Measurements from ENCODE around the gene SDK2. TPM values are rescaled to one million over a fixed set of nuclear protein-coding genes. Genes with fewer than 3 reads are reported as not detected.

The SDK2 gene
- total RNA-seq, 1 donor, result under 0.01 TPM

DNA sequence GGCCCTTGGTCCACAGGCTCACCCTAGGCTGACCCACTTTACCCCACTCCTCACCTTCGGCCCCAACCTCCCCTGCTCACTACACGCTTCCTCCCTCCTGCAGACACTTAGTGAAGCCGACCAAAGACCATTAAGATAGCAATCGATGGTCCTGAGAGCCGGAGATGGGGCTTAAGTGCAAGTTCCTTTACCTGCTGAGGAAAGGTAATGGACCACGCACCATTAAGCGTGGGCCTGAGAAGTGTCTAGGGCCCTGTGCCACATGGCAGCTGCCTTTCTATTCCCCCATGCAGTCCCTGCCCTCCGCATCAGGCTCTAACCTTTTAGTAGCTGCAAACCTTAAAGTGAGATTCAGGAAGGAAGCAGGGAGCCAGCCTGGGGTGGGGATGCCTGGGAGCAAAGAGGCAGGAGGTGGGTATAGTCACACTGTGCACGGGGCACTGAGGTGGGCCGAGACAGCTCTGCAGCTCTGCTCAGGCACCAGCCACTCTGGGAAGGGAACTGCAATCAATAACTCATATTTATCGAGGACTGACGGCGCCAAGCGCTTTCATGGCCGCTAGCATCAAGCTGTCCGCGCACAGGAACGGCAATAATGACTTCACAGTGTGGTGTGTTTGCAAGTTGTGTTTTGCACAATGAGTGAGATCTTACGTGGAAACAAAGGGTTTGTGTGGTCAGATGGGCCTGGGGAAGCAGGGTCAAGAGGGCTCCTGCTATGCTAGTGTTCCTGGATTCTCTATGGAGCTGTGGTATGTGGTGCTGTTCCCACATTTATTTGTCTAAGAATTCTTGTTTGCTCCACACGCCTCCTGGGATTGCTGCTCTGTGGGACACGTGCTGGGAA lies 247.6 kb downstream of the SDK2 start:
- no peak overlapping the region for H3K4me3 ChIP-seq (ENCODE audit: low read depth, low read length)
- TF ChIP-seq, protein P1, sequence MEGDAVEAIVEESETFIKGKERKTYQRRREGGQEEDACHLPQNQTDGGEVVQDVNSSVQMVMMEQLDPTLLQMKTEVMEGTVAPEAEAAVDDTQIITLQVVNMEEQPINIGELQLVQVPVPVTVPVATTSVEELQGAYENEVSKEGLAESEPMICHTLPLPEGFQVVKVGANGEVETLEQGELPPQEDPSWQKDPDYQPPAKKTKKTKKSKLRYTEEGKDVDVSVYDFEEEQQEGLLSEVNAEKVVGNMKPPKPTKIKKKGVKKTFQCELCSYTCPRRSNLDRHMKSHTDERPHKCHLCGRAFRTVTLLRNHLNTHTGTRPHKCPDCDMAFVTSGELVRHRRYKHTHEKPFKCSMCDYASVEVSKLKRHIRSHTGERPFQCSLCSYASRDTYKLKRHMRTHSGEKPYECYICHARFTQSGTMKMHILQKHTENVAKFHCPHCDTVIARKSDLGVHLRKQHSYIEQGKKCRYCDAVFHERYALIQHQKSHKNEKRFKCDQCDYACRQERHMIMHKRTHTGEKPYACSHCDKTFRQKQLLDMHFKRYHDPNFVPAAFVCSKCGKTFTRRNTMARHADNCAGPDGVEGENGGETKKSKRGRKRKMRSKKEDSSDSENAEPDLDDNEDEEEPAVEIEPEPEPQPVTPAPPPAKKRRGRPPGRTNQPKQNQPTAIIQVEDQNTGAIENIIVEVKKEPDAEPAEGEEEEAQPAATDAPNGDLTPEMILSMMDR (IDR thresholded peaks at IDR 0.05; ENCODE audit: insufficient read depth, low read depth, low read length), result no peak
- no peak for DNase-seq (ENCODE audit: low read depth)

DNA sequence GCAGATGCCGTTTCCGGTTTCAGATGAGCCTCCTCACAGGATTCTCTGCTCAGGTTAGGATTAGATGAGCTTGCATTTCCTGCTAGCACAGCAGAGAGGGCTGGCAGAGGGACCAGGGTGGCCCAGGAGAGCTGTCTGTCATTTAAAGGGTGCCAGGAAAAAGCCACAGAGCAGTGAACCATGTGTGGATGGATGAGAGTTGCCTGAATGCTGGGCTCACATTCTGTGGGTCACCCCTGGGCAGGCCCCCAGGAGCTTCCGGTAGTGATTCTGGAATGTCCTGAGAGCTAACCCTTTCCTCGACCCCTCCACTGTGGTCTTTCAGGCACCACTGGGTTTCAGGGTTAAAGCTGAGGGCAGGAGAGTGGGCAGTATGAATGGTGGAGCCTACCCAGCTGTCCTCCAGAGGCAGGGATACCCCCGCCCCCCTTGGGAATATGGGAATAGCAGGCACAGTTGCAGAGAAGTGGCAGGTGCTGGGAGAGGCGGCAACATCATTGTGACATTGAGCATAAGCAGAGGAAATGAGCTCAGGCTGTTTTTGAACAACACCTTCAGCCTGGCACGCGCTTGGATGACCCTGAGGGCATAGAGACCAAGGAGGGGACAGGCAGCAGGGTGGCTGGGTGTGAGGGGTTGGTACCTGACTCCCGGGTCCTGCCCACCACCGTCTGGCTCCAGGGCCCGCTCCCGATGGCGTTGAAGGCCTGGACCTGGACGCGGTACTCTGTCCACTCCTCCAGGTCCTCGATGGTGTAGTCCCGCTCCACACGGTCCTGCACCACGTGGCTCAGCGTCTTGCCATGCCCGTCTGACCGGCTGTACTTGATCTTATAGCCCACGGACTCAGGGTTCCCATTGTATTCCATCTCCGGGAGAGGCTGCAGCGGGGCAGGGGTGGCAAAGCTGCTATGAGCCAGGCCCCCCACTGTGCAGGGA lies 249.5 kb downstream of the SDK2 start:
- DNase-seq (ENCODE audit: low read depth), result no peak
- TF ChIP-seq, protein P1 (IDR thresholded peaks at IDR 0.05; ENCODE audit: insufficient read depth, low read depth, low read length), result no peak

DNA sequence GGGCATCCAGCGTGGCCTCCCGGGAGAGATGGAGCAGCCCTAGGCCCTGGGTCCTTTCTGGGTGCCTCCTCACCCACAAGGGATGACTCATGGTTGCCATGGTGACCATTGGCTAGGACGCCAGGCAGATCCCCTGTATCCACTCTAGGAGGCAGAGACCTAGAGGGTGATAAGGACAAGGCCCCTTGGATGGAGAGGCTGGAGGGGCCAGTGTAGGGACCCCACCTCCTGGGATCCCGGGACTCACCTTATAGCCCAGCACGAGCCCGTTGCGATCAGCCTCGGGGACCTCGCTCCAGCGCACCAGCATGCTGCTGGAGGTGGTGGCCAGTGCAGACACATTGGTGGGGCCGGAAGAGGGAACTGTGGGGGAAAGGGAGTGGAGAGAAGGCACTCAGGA lies 250.3 kb downstream of the SDK2 start:
- no peak for DNase-seq (ENCODE audit: low read depth)
- TF ChIP-seq, protein P1 (IDR thresholded peaks at IDR 0.05; ENCODE audit: insufficient read depth, low read depth, low read length), result no peak
- no peak overlapping the region for H3K4me3 ChIP-seq (ENCODE audit: low read depth, low read length)

More for the DNA sequence above, 249.5 kb downstream of the SDK2 start:
- no peak overlapping the region for H3K4me3 ChIP-seq (ENCODE audit: low read depth, low read length)

DNA sequence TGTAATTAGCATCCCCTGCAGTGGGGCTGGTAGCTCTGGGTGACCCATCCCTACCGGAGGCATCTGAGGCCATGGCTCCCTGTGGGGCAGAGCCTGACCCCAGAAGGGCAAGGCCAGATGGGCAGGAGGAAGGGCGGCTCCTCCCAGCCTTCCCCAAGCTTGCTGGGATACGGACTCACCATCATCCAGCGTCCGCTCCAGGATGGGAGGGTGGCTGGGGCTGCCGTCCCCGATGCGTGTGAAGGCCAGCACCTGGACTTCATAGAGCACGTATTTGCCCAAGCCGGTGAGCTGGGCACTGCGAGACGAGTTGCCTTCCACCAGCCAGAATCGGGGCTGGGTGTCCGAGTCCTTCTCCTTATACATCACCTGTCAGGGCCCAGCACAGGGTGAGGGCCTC lies 250.9 kb downstream of the SDK2 start:
- H3K4me3 ChIP-seq (ENCODE audit: low read depth, low read length), result no peak overlapping the region
- TF ChIP-seq, protein P1 (IDR thresholded peaks at IDR 0.05; ENCODE audit: insufficient read depth, low read depth, low read length), result no peak
- no peak for DNase-seq (ENCODE audit: low read depth)

DNA sequence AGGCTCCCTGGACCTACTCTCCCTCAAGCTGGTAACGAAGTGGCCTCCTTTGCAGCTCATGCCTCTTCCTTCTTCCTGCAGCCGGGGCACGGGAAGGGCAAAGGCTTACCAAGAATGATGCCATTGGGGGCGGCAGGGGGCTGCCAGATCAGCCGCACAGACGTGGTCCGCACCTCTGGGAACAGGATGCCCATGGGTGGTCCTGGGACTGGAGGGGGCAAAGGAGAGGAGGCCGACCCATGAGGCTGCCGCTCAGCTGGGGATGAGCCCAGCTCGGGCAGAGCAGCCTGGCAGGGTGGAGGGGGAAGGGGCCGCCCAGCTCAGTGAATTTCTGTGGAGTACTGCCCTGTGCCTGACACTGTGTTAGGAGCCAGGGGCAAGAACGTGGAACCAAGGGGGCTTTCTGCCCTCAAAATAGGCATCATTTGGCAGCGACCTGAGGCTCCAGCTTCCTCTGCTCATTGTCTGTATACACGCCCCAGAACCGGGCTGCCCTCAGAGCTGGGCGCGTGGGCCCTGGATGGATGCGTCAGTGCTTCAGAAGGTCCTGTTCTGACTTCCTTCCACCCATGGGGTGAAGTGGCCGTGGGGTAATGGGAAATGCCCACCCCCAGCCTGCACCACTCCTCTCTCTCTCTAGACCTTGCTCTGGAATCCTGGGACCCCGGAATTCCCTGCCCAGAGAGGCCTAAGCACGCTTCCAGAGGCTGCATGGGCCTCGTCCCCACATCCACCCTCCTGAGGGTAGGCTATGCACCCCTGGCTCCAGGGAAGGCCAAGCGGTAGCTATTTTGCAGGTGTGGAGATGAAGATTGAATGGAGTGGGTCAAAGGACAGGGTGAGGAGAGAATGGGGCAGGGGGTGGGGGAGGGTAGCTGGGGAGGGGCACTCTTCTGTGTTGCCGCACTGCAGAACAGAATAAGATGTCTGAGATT lies 252.6 kb downstream of the SDK2 start:
- no peak for DNase-seq (ENCODE audit: low read depth)
- TF ChIP-seq, protein P1 (IDR thresholded peaks at IDR 0.05; ENCODE audit: insufficient read depth, low read depth, low read length), result no peak
- H3K4me3 ChIP-seq (ENCODE audit: low read depth, low read length), result no peak overlapping the region

DNA sequence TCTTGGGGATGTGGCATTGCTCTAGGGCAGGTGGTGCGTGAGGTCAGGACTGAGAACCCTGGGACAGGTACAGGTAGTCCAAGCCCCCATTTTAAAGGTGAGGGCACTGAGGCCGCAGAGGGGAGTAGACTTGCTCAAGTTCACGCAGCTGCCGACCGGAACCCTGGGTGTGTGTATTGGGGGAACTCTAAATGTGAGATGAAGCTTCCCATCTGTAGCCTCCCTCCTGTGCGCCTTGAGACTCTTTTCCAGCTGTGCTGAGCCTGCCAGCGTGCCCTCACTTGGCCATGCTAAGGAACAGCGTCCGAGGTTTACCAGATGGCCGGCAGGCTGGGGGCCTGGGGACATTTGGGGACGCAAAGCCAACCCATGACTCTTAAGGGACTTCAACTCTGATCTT lies 253.4 kb downstream of the SDK2 start:
- TF ChIP-seq, protein P1 (IDR thresholded peaks at IDR 0.05; ENCODE audit: insufficient read depth, low read depth, low read length), result no peak
- DNase-seq (ENCODE audit: low read depth), result no peak
- H3K4me3 ChIP-seq (ENCODE audit: low read depth, low read length), result no peak overlapping the region
